Measurements from ENCODE around the gene CHMP5.

Gene CHMP5

GRCh38 chr9:33244137-33244784 lies 20.6 kb upstream of the CHMP5 start:
- no peak for DNase-seq

DNA sequence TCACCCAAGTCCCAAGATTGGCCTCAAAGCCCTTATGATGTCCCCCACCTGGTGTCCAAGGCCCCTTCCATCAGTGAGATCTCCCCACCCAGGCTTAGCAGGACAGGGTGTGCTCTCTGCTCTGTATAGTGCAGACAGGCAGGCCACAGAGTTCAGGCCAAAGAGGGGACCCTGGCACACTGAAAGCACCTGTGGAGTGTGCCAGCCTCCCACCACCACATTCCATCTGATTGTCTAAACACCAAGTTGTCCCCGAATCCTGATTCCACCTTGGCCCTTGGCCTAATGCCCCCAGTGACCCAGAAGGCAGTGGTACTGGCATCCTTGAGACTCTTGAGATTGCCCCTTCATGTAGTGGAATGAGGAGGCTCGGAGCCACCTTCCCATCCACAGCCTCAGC lies 19.5 kb upstream of the CHMP5 start:
- no peak for DNase-seq

DNA sequence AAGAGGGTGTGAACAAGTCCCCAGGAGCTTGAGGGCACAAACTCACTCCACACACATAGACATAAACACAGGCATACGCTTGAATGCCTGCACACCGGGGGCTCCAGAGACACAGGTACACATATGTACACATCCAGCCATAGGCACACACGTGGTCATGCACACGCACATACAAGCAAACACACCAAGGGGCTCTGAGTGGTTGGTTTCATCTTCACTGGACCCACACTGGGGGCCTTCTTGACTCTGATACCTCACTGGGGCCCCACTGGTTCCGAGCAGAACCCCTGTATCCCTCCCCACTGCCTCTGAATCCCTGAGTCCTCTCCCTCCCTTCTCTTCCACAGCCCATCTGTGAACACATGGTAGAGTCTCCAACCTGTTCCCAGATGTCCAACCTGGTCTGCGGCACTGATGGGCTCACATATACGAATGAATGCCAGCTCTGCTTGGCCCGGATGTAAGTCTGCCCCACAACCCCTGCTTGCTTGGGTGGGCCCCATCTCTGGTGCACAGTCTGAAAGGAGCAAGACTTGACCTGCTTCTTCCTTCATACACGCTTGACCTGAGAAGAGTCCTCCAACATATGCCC lies 18.5 kb upstream of the CHMP5 start:
- DNase-seq: no peak

DNA sequence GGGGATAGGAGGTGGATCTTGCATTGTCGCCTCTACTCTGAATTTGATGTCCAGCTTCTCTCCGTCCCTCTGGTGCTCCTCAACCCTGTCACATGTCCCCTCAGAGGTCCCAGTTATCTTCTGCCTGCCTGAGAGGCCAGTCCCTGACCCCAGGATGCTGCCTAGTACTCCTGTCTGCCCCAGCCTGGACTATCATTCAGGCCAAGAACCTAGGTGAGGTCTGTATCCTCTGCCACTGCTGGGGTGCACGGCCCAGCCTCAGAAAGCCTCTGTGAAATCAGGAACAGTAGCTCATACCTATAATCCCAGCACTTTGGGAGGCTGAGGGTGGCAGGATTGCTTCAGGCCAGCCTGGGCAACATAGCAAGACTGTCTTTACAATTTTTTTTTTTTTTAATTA lies 16.2 kb upstream of the CHMP5 start:
- DNase-seq: no peak

DNA sequence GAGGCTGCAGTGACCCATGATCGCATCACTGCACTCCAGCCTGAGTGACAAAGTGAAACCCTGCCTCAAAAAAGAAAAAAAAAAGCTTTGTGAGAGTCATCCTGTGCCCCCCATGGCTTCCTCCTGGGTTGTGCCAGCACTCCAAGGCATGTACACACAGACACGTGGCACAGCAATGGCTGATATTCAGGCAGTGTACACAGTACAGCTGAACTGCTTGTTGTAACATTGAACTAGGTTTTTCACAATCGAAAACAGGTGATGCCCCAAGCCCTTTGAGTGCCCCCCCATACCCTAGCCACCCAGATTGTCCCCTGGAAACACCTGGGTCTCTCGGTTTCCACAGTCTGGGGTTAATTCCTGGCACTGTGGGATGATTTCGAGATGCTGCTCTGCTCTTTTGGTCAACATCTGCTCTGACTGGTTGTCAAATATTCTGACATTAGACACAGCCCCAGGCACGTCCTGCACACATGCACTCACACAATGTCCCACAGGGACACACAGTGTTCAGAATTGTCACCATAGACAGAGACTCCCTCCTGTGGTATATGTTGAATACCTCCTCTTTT lies 15.7 kb upstream of the CHMP5 start:
- DNase-seq: no peak

GRCh38 chr9:33249983-33250382 lies 14.9 kb upstream of the CHMP5 start:
- no peak for DNase-seq

- DNase-seq: no peak
These were observed 14.3 kb upstream of the CHMP5 start for GRCh38 chr9:33250458-33250995.

DNA sequence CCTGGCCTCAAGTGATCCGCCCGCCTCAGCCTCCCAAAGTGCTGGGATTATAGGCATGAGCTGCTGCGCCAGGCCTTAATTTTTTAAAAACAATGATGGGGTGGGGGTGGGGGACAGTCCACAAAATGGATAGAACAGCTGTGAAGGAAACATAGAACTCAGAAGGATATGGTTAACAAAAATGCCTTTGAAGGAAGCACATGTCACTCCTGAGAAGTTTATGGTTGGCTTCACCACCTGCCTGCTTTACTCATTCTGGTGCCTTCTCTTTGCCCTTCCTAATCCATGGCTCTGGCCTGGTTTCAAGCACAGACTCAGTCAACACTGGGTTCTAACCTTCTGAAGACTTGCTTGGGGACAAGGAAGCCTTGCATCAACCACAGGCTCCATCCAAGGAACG lies 10.6 kb upstream of the CHMP5 start:
- no peak for DNase-seq

DNA sequence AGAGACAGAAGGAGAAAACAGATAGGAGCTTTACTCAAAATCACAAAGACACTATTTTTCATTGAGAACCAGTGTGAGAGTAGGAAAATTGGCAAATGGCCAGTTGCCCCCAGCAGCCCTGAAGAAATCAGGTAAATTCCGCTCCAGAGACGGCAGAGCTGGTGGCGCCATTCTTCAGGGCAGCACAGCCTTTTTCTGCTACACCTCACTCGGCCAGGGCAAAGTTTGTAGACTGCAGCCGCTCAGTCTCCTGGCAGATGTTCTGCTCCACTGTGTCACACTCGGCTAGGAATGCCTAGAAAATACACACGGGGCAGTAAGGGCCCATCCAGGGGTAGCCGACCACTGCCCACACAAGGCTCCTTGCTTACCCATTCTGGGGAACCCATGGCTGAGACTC lies 9.8 kb upstream of the CHMP5 start:
- DNase-seq: no peak

- DNase-seq: no peak
These were observed 9.4 kb upstream of the CHMP5 start for GRCh38 chr9:33255471-33255870.

DNA sequence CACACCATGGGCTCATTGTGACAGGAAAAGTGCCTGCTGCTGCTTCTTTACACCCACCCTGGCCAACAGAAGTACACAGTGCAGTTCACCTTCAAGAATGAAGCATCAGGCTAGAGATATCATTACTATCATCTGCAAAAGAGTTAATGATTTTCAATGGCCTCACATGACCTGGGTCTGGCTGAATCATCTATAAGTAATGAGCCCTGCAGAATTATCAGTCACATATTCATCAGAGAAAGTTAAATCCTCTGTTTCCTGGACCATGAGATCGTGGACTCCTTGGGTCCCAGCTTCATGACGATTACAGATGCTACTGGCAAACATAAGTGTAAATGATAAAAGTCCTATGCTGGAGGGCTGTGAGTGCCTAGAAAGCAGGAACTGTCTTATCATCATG lies 8.6 kb upstream of the CHMP5 start:
- DNase-seq: no peak

DNA sequence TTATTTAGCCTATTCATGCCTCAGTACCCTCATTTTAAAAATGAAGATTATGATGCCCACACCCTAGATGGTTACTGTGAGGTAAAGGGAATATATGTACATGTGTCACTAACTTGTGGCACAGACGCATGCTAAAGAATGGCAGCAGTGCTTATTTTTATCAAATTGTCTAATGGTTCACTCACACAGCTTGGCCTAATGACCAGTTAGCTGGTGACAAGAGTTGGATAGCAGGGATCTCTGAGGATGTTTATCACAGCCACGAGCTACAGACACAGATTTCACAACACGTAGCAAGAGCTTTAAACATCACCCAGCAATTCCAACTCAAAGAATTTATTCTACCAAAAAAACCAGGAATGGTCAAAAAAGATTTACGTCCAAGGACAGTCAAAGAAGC lies 7.6 kb upstream of the CHMP5 start:
- no peak for DNase-seq

DNA sequence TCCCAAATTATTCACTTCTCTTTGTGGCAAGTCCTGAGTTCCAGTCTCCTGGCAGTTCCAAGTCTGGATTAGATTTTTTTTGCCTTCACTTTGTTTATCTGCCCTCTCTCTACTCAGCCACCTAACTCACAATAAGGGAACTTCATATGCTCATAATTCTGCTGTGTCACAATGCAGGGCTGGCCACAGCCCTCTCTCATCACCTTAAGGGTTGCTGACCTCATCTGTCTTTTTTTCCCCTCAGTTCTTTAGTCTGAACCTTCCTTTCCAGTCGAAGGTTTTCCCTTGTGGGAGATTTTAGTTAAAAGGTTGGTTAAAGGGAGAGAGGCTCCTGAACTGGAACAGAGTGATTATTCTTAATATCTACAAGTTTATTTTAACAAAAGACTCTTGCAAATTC lies 4.5 kb upstream of the CHMP5 start:
- no peak for DNase-seq

GRCh38 chr9:33263131-33264002 lies 1.5 kb upstream of the CHMP5 start:
- no peak for DNase-seq

DNA sequence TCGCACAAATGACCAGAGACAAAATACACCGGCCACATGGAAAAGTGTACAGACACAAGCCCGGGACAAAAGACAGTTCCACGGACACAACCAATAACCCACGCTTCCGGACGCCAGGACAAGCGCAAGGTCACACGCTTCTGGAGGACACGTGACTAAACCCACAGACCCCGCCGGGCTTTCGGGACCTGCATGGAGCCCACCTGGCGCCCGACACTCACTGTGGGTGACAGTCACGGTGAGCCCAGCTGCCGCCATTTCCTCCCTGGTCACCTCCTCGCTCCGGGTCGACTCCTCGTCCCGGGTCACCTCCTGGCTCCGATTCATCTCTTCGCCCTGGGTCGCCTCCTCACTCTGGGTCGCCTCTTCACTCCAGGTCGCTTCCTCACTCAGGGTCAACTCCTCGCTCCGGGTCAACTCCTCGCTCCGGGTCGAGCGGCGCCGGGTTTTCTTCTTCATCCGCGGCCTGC lies 811 bp upstream of the CHMP5 start:
- peak; percentile 47 for DNase-seq

GRCh38 chr9:33265211-33265865 lies 489 bp downstream of the CHMP5 start:
- no peak for DNase-seq

DNA sequence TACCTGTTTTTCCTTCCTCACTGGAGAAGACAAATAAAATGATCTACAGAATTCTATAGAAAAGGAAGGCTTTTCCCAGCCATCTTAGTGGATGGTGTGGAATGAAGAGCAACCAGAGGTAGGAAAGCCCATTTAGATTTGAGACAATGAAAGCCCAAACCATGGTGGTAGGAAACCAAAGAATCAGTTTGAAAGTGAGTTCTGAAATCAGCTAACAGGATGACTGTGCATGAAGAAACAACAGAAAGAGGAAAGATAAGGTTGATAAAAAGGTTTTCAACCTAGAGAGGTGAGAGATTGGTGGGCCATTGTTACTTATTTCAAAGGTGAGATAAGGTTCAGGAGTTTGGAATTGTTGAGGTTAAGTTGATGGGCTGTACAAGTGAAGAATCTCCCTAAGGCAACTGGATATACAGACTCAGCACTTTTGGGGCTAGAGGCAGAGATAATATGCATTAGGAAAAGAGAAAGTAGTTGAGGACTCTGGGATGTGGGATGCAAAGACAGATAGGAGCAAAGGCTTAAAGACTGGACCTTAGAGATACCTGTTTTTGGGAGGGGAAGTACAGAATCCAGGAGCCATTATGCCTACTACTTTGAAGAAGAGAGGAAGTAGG lies 2.4 kb downstream of the CHMP5 start:
- no peak for DNase-seq

GRCh38 chr9:33270146-33270545 lies 5.3 kb downstream of the CHMP5 start:
- DNase-seq: no peak

GRCh38 chr9:33272061-33272460 lies 7.2 kb downstream of the CHMP5 start:
- no peak for DNase-seq

DNA sequence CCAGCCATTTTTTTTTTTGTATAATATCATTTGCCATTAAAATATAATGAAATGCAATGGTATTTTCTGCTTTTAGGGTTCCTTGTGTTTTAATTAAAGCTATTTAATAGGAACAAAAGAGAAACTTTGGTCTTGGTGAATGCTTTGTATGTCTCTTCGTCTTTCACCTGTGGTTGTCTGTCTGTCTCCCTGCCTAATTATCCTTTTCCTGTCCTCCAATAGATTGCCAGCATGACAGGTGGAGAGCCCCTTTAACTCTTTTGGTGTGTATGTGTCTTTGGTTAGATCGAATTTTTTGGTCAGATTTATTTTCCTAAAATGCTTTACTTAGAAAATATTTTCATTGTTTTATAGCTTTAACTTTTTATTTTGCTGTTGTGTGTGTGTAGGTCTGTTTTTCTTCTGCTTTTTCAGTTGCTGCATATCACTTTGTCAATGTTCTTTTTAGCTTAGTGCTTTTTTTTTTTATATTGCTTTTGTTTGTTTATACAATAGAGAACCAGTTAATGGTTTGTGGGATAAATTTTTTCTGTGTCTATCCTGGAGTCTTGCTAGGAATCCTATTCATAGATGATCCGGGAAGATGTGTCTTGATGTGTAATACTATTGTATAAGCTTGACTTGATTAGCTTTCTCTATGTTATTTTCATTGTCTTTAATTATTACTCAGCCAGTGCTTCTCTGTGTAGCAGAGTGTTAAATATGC lies 8.6 kb downstream of the CHMP5 start:
- no peak for DNase-seq

DNA sequence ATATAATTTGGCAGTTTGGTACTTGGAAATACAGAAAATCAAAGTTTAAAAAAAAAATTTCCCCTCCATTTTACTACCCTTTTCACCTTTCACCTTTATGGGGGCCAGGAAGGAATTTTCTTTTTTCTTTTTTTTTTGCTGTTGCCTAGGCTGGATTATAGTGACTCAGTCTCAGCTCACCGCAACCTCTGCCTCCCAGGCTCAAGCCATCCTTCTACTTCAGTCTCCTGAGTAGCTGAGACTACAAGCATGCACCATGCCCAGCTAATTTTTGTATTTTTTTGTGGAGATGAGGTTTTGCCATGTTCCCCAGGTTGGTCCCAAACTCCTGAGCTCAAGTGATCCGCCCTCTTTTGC lies 9.1 kb downstream of the CHMP5 start:
- no peak for DNase-seq

- no peak for DNase-seq
These were observed 12.6 kb downstream of the CHMP5 start for GRCh38 chr9:33277484-33277883.
